ENCODE data around the gene CEBPA.
A peak's percentile ranks its signal among the peaks of the same experiment; 100 is the strongest.
"Not testable (repeated sequence)": the region's sequence is repeated elsewhere in the genome, so short reads cannot be mapped to it uniquely, and the experiment has no call there.

Gene CEBPA

GRCh38 chr19:33325920-33326319 is 23.6 kb upstream of the CEBPA start:
- DNase-seq (ENCODE audit: low read depth, low spot score) = no peak

- no peak for DNase-seq (ENCODE audit: low read depth, low spot score)
These were observed 22.3 kb upstream of the CEBPA start for GRCh38 chr19:33324628-33325027.

- no peak for DNase-seq (ENCODE audit: low read depth, low spot score)
These were observed 20.9 kb upstream of the CEBPA start for GRCh38 chr19:33323093-33323820.

GRCh38 chr19:33320636-33321035 is 18.3 kb upstream of the CEBPA start:
- DNase-seq (ENCODE audit: low read depth, low spot score) = no peak

DNA sequence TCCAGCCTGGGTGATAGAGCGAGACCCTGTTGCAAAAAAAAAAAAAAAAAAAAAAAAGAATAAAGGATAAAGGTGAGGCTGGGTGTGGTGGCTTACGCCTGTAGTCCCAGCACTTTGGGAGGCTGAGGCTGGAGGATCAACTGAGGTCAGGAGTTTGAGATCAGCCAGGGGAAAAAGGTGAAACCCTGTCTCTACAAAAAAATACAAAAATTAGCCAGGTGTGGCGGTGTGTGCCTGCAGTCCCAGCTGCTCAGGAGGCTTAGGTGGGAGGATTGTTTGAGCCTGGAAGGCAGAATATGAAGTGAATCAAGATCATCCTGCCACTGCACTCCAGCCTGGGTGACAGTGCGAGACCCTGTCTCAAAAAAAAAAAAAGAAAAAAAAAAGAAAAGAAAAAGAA is 15.7 kb upstream of the CEBPA start:
- not testable (repeated sequence) for DNase-seq (ENCODE audit: low read depth, low spot score)

DNA sequence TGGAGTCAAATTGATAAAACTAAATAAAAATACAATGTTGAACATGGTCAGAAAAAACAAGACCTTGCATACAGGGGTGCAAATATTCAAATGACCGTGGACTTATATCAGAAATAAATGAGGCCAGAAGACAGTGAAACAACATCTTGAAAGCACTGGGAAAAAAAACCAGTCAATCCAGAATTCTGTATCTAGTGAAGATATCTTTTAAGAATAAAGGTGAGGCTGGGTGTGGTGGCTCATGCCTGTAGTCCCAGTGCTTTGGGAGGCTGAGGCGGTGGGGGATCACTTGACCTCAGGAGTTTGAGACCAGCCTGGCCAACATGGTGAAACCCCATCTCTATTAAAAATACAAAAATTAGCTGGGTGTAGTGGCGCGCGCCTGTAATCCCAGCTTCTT is 15.2 kb upstream of the CEBPA start:
- no peak for DNase-seq (ENCODE audit: low read depth, low spot score)

DNA sequence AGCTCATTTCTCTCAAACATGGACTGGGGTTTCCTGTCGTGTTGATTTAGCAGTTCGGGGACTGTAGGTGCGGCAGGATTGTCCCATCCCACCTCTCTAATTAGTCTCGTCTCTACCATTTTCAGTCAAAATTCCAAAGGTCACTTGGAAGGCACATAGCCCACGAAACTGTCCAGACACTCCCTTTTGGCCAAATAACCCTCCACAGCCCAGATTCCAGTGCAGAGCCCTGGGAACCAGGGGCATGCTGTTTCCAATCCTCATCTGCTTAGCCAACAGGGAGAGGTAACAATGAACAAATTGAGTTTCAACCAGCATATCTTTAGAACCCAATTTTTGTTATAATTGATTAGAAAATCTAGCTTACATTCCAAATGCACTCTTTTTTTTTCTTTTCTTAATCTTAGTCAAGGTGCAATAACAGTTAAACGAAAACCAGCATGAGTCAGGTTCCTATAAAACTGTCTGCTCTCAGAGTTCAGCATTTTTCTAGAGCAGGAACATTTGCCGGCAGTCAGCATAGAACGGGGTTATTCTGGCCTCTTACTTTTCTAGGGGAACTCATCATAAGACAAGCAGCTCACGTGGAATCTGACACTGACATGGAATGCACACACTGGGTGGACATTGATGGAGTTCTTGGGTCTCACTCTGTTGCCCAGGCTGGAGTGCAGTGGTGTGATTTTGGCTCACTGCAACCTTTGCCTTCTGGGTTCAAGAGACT is 14.4 kb upstream of the CEBPA start:
- no peak for DNase-seq (ENCODE audit: low read depth, low spot score)

GRCh38 chr19:33312808-33313207 is 10.5 kb upstream of the CEBPA start:
- not testable (repeated sequence) for DNase-seq (ENCODE audit: low read depth, low spot score)

DNA sequence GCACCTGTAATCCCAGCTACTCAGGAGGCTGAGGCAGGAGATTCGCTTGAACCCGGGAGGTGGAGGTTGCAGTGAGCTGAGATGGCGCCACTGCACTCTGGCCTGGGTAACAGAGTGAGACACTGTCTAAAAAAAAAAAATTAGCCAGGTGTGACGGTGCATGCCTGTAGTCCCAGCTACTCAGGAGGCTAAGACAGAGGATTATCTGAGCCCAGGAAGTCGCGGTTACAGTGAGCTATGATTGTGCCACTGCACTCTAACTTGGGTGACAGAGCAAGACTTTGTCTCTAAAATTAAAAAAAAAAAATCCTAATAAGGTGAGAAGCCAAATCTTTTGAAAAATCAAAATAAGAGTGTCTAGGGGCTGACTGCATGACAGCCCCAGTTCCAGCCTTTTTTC is 9.7 kb upstream of the CEBPA start:
- no peak for DNase-seq (ENCODE audit: low read depth, low spot score)

- DNase-seq (ENCODE audit: low read depth, low spot score) = peak; percentile 36
These were observed 9.0 kb upstream of the CEBPA start for GRCh38 chr19:33311326-33311682.

- DNase-seq (ENCODE audit: low read depth, low spot score) = no peak
These were observed 8.4 kb upstream of the CEBPA start for GRCh38 chr19:33310606-33311325.

GRCh38 chr19:33309826-33310225 is 7.5 kb upstream of the CEBPA start:
- DNase-seq (ENCODE audit: low read depth, low spot score) = no peak

- no peak for DNase-seq (ENCODE audit: low read depth, low spot score)
These were observed 4.8 kb upstream of the CEBPA start for GRCh38 chr19:33306853-33307792.

GRCh38 chr19:33306191-33306590 is 3.9 kb upstream of the CEBPA start:
- DNase-seq (ENCODE audit: low read depth, low spot score) = no peak

DNA sequence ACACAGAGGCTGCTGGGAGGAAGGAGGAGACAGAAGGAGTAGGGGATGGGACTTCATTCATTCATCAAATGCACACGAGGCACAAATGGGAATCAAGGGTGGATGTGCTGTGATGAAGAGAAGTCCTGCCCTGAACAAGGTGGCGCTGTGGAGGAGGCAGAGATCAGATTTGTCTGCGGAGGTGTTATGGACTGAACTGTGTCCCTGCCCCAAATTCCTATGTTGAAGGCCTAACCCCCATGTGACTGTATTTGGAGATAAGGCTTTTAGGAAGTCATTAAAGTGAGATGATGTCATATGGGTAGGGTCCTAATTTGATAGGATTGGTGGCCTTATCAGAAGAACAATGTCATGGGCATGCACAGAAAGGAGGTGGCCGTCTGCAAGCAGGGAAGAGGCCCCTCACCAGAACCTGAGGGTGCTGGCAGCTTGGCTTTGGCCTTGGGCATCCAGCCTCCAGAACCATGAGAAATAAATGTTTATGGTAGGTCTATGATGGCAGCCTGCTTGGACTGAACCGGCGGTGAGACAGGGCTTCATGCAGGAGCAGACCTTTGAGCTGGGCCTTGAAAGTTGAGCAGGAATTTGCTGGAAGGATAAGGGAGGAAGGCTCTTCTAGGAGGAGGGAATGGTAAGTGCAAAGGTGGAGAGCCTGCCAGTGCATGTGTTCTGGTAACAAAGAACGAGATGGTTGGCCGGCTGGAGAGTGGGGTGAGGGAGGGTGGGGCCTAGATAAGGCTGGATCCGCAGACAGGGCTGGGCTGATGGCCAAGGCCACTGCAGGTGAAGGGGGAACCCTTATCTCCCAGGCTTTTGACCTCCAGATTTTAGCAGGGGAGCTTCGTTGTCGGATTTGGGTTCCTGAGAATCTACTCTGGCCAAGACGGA is 2.7 kb upstream of the CEBPA start:
- DNase-seq (ENCODE audit: low read depth, low spot score) = peak; percentile 16

DNA sequence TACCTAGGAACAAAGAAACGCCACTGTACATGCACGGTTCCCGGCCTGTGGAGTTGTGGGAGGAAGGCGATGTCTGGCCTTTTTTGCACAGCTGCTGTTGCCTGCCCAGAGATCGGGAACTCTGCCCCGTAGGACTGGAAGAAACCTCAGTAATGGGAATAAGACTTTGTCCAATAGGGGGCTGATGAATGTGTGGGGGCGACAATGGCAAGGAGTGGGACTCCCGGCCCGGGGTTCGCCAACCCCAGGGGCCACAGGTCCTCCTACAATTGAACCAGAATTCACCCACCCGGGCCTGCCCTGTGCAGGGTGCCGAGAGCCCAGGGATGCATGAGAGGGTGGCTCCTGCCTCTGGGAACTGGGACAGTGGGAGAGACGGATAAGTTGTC is 2.0 kb upstream of the CEBPA start:
- DNase-seq (ENCODE audit: low read depth, low spot score) = no peak

- no peak for DNase-seq (ENCODE audit: low read depth, low spot score)
These were observed 1.5 kb upstream of the CEBPA start for GRCh38 chr19:33303791-33304345.

DNA sequence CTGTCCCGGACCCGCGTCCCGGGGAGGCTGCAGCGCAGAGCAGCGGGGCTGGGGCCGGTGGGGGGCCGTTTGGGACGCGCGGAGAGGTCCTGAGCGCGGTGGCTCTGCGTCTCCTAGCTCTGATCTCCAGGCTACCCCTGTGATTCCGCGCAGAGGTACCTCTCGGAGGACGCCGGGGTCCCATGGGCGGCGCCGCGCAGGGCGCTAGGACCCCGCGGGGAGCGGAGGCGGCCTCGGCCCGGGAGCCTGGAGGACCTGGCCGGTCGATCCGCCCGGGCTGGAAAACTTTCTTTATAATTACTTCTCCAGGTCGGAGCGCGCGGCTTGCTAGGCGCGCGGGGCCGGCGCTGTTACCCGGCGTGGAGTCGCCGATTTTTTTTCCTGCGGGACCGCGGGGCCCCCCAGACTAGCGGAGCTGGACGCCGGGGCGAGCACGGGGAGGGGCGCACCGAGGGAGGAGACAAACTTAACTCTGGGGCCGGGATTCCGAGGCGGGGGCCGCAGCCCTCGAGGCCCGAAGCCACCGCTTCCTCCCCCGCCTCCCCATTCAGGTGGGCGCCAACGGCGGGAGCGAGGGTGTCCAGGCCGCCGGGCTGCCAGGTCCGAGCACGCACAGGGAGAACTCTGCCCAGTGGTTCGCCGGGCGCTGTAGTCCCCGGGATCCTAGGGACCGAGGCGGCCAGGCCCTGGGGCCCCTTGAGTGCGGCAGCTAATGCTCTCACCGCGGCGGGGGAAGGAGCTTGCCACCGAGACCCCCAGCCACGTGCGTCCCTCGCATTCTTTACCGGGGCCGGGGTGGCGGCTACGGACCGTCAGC is 848 bp upstream of the CEBPA start:
- peak; percentile 69 for DNase-seq (ENCODE audit: low read depth, low spot score)

- no peak for DNase-seq (ENCODE audit: low read depth, low spot score)
These were observed 497 bp downstream of the CEBPA start for GRCh38 chr19:33301900-33302174.

Measured in ELF-1 (cell line).